A549 (cell line): ENCODE results near the gene PLEKHA7.

Experiments
- CTCF ChIP-seq: fragments of >200 bp; sonication (Bioruptor Twin); formaldehyde crosslinking; IDR thresholded peaks from 3 replicates; pipeline ENCODE4 v1.5.1; 2016
- EP300 ChIP-seq, 2 experiments: fragments of >200 bp; sonication (Bioruptor Twin); formaldehyde crosslinking; IDR thresholded peaks; 2 replicates in 1 of 2; 3 replicates in 1 of 2; pipeline ENCODE4 v1.6.1; 2016 to 2017
- PBX3 ChIP-seq: IDR thresholded peaks from 2 replicates; pipeline ENCODE4 v1.6.1; 2012
- POLR2A ChIP-seq: IDR thresholded peaks from 2 replicates; pipeline ENCODE4 v1.6.1; 2012; ENCODE audit warnings: mild to moderate bottlenecking, low read length
- ZFP36 ChIP-seq: fragments of 450-650 bp; IDR thresholded peaks from 2 replicates; pipeline ENCODE4 v1.6.1; 2014; ENCODE audit warnings: borderline replicate concordance; ENCODE audit not compliant: partially characterized antibody
- TF ChIP-seq, protein P1 (sequence below): fragments of 250-450 bp; sonication (Bioruptor Pico); IDR thresholded peaks from 2 replicates; pipeline ENCODE4 v1.5.0; 2021; ENCODE audit warnings: mild to moderate bottlenecking, moderate library complexity, borderline replicate concordance
- TF ChIP-seq, protein P2 (sequence below): fragments of 450-650 bp; IDR thresholded peaks from 2 replicates; pipeline ENCODE4 v1.6.1; 2014; ENCODE audit warnings: antibody characterized with exemption

DNA sequence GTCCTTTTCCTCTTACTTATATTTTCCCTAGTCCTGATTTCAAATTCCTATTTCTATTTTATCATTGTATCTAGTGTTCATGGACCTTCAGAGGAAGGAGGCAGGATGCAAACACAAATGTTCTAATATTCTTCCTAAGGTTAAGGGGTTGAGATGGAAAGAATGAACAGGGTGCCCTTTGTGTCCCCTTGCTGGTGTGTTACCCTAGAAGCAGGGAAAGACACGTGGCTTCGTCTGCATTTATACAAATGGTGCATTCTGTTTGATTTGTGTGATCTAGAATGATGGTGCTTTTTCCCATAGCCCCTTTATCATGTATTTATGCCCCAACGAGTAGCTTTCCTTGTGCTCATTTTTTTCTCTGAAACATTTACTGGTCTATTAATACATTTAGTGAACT is 76.2 kb downstream of the PLEKHA7 start:
- TF ChIP-seq PBX3 (no peak), POLR2A (no peak), CTCF (no peak), EP300 (IDR thresholded peaks at IDR 0.05) (no peak), ZFP36 (no peak)
- TF ChIP-seq, protein P1, sequence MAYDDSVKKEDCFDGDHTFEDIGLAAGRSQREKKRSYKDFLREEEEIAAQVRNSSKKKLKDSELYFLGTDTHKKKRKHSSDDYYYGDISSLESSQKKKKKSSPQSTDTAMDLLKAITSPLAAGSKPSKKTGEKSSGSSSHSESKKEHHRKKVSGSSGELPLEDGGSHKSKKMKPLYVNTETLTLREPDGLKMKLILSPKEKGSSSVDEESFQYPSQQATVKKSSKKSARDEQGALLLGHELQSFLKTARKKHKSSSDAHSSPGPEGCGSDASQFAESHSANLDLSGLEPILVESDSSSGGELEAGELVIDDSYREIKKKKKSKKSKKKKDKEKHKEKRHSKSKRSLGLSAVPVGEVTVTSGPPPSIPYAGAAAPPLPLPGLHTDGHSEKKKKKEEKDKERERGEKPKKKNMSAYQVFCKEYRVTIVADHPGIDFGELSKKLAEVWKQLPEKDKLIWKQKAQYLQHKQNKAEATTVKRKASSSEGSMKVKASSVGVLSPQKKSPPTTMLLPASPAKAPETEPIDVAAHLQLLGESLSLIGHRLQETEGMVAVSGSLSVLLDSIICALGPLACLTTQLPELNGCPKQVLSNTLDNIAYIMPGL (CRISPR knock-in tag) = no peak
- TF ChIP-seq, protein P2, sequence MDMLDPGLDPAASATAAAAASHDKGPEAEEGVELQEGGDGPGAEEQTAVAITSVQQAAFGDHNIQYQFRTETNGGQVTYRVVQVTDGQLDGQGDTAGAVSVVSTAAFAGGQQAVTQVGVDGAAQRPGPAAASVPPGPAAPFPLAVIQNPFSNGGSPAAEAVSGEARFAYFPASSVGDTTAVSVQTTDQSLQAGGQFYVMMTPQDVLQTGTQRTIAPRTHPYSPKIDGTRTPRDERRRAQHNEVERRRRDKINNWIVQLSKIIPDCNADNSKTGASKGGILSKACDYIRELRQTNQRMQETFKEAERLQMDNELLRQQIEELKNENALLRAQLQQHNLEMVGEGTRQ = no peak
